GM12801 (cell line): ENCODE data around the gene ATP8A2.

ENCODE experiments used
- CTCF ChIP-seq: IDR thresholded peaks from one replicate; pipeline ENCODE4 v1.5.1; 2011; ENCODE audit warnings: control low read depth; ENCODE audit not compliant: insufficient read length; ENCODE audit errors: extremely low read depth

ATP8A2 gene

DNA sequence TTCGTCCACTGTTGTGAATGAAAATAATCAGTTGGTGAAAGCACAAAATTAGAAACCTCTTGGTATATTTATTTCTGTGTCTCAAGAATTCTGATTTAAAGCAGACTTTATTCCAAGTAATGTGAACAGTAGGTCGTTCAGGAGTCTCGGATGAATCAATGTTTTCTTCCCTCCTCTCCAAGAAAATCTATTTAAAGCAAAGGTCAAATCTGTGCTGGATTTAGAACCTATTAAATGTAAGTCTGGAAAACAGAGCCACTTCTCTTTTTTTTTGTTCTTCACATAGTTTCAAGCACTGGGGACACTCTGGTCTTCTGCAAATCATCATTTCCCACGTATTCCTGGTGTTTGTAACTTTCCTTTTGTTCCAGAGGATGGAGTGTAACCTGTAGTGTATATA is 312.7 kb downstream of the ATP8A2 start:
- TF ChIP-seq CTCF: no peak

DNA sequence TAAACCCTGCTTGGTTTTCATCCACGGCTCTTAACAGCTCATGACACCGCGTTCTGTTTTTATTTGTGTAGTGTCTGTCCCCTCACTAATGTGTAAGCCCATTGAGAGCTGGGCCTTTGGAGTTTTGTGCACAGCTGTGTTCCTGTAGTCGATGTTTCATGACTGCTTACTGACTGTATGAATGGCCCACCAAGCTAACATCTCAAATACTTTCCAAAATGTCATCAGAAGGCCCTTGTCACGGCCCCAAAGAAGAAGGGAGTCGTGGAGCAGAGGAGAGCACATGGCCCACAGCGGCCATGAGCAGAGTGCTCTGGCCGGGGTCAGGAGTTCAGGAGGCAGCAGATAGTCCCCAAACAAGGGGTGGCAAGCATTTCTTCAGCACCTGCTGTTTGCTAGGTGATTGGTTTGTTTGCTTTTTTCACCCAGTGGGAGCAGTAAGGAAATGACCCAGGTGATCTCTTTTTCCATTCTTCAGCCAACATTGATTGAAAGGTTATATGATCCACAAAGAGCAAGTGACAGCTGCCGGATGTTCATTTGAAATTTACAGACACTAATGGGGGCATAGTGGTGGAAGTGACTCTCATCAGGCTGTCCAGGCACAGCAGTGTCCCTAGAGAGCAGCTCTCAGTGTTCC is 315.2 kb downstream of the ATP8A2 start:
- TF ChIP-seq CTCF: no peak

GRCh38 chr13:25687471-25688225 is 315.9 kb downstream of the ATP8A2 start:
- TF ChIP-seq CTCF: no peak

- no peak for TF ChIP-seq CTCF
Observed at GRCh38 chr13:25688536-25688935, 316.8 kb downstream of the ATP8A2 start.

DNA sequence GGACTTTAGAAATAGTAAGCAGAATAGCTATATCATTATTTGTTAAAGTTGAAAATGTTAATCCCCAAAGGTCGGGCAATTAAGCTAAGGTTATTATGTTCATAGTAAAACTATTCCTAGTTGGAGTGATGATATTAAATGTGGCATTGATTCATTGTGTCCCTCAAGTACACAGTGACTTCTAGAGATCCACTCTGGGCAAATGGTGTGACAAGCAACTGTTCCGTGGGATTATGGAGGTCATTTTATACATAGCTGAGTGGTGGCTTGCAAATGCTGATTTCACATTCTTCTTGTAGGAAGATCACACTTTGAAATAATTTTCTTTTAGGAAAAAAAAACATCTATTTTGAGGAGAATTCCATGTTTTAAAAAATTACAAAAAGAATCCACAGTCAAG is 317.8 kb downstream of the ATP8A2 start:
- TF ChIP-seq CTCF: no peak

DNA sequence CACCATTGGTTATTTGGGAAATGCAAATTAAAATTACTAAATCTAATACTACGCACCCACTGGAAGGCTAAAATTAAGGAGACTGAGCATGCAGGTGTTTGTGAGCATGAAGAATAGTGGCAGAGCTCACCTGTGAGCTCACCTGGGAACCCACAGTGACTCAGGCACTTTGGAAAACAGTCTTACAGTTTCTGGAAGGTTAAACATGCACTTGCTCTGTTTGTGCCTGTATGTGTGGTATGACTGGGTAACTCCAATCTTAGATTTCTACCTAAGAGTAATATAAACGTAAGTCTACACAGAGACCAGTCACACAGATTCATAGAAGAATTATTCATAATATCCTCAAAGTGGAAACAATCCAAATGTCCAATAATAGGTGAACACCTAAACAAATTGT is 318.8 kb downstream of the ATP8A2 start:
- TF ChIP-seq CTCF: no peak

- no peak for TF ChIP-seq CTCF
Observed at GRCh38 chr13:25691654-25692053, 319.9 kb downstream of the ATP8A2 start.
